Measurements from ENCODE around the gene SLC2A4. TPM values are rescaled to one million over a fixed set of nuclear protein-coding genes. Genes with fewer than 3 reads are reported as not detected.

SLC2A4 gene
- total RNA-seq, 2 donors from 2014 or later, result 1.9 to 5.7 TPM

- Histone ChIP-seq H3K4me3 (no peak overlapping the region), H3K4me1 (peaks cover 12% of the 10 kb centered on the region), H3K27me3 (peaks cover 4% of the 10 kb centered on the region), H3K9ac (ENCODE audit: low read depth in 2 of 2, low read length in 2 of 2) (no peak overlapping the region), H3K36me3 (no peaks in the 10 kb centered on the region), H3K27ac (no peak overlapping the region), H3K9me3 (no peaks in the 10 kb centered on the region)
- TF ChIP-seq, protein P1, sequence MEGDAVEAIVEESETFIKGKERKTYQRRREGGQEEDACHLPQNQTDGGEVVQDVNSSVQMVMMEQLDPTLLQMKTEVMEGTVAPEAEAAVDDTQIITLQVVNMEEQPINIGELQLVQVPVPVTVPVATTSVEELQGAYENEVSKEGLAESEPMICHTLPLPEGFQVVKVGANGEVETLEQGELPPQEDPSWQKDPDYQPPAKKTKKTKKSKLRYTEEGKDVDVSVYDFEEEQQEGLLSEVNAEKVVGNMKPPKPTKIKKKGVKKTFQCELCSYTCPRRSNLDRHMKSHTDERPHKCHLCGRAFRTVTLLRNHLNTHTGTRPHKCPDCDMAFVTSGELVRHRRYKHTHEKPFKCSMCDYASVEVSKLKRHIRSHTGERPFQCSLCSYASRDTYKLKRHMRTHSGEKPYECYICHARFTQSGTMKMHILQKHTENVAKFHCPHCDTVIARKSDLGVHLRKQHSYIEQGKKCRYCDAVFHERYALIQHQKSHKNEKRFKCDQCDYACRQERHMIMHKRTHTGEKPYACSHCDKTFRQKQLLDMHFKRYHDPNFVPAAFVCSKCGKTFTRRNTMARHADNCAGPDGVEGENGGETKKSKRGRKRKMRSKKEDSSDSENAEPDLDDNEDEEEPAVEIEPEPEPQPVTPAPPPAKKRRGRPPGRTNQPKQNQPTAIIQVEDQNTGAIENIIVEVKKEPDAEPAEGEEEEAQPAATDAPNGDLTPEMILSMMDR (IDR thresholded peaks at IDR 0.05), result no peak
- no peak for DNase-seq
- intact Hi-C loops (cut with DNase I), result no loop called here
Measured at GRCh38 chr17:7290166-7290565, 8.6 kb downstream of the SLC2A4 start.

GRCh38 chr17:7290685-7291084, 9.2 kb downstream of the SLC2A4 start:
- TF ChIP-seq, protein P1 (IDR thresholded peaks at IDR 0.05), result no peak
- Histone ChIP-seq H3K9ac (ENCODE audit: low read depth in 2 of 2, low read length in 2 of 2) (no peak overlapping the region), H3K27ac (no peak overlapping the region), H3K4me1 (peaks cover 12% of the 10 kb centered on the region), H3K4me3 (no peak overlapping the region), H3K27me3 (peaks cover 4% of the 10 kb centered on the region), H3K36me3 (no peaks in the 10 kb centered on the region), H3K9me3 (no peaks in the 10 kb centered on the region)
- DNase-seq, result no peak
- intact Hi-C loops (cut with DNase I), result no loop called here

GRCh38 chr17:7292194-7292593, 10.7 kb downstream of the SLC2A4 start:
- no peaks in the 10 kb centered on the region for H3K36me3 ChIP-seq
- no peak overlapping the region for H3K4me3 ChIP-seq
- H3K9me3 ChIP-seq, result no peaks in the 10 kb centered on the region
- H3K27ac ChIP-seq, result no peak overlapping the region
- intact Hi-C loops (cut with DNase I), result no loop called here
- H3K27me3 ChIP-seq, result peaks cover 4% of the 10 kb centered on the region
- H3K9ac ChIP-seq (ENCODE audit: low read depth in 2 of 2, low read length in 2 of 2), result peak overlapping the region in 1 of 2 donors; percentile 70
- TF ChIP-seq, protein P1 (IDR thresholded peaks at IDR 0.05), result no peak
- H3K4me1 ChIP-seq, result peaks cover 16% of the 10 kb centered on the region
- DNase-seq, result no peak

DNA sequence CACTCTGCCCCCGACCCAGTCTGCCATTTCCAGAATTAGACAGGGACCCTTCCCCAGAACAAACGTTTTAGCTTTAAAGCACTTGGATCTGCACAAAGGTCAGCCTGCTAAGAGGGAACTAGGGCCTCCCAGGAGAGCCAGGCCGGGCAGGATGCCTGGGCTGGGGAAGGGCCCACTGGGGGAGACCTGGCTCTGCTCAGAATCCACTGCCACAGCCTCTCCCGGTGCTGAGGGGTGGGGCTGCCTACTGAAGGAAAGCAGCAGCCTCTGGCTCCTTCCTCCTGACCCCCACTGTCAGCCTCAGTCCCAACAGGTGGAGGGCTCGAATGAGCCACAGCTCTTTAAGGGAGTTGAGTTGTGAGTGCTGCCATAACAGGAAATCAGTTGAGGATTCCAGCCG, 11.2 kb downstream of the SLC2A4 start:
- no peaks in the 10 kb centered on the region for H3K9me3 ChIP-seq
- H3K27ac ChIP-seq, result no peak overlapping the region
- peak overlapping the region; percentile 24 to 70 for H3K9ac ChIP-seq (ENCODE audit: low read depth in 2 of 2, low read length in 2 of 2)
- intact Hi-C loops (cut with DNase I), result no loop called here
- TF ChIP-seq, protein P1 (IDR thresholded peaks at IDR 0.05), result no peak
- H3K4me1 ChIP-seq, result peaks cover 16% of the 10 kb centered on the region
- H3K4me3 ChIP-seq, result no peak overlapping the region
- peaks cover 4% of the 10 kb centered on the region for H3K27me3 ChIP-seq
- no peaks in the 10 kb centered on the region for H3K36me3 ChIP-seq
- DNase-seq, result no peak

DNA sequence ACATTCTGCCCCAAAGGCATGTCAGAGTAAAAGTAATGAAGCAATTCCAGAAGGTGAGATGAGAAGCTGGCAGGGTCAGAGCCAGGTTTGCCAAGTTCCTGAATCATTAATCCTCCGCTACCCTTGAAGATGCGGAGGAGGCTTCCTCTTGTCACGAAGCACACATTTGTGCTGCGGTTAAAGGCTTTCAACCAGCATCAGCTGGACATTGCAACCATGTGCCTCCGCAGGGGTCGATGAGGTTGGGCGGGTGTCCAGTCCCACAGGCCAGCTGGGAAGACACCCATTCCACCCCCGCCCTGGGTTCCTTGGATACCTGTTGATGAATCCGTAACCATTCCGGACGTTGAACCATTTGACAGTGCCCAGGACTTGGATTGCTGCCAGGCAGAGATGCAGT, 11.6 kb downstream of the SLC2A4 start:
- intact Hi-C loops (cut with DNase I), result no loop called here

More for the DNA sequence above, 11.6 kb downstream of the SLC2A4 start:
- peak overlapping the region in 1 of 2 donors; percentile 70 for H3K9ac ChIP-seq (ENCODE audit: low read depth in 2 of 2, low read length in 2 of 2)
- H3K9me3 ChIP-seq, result no peaks in the 10 kb centered on the region
- no peak overlapping the region for H3K4me3 ChIP-seq
- DNase-seq, result no peak
- TF ChIP-seq, protein P1 (IDR thresholded peaks at IDR 0.05), result no peak
- peaks cover 16% of the 10 kb centered on the region for H3K4me1 ChIP-seq
- peaks cover 4% of the 10 kb centered on the region for H3K27me3 ChIP-seq
- no peaks in the 10 kb centered on the region for H3K36me3 ChIP-seq
- no peak overlapping the region for H3K27ac ChIP-seq

All from colonic mucosa (tissue), 4 donors.